ENCODE data around the gene HOMER2. TPM values are rescaled to one million over a fixed set of nuclear protein-coding genes. Genes with fewer than 3 reads are reported as not detected.

Gene HOMER2
- total RNA-seq, 1 donor from 2014 or later: 48.5 TPM

DNA sequence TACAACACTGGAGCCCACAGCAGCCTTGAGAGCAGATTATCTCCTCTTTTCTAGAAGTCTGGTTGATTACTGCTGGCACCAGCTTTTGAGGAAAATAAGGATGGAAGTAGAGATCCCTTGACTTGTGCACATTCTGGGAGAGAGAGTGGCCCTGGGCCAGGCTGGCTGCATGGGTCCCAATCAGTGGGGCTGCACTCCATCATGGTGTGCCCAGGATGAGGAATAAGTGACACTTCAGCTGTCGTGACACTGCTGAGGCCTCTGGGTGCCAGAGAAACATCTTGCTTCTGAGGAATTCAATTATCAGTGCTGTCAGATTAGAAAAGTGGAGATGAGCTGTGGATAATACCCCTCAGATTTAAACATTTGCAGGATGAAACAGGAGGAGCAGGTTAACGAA, 42.6 kb upstream of the HOMER2 start:
- H3K9me3 ChIP-seq (replicated peaks): no peaks in the 10 kb centered on the region
- H3K27me3 ChIP-seq (ENCODE audit: low read depth): no peaks in the 10 kb centered on the region
- H3K4me3 ChIP-seq: no peak overlapping the region
- TF ChIP-seq, protein P1, sequence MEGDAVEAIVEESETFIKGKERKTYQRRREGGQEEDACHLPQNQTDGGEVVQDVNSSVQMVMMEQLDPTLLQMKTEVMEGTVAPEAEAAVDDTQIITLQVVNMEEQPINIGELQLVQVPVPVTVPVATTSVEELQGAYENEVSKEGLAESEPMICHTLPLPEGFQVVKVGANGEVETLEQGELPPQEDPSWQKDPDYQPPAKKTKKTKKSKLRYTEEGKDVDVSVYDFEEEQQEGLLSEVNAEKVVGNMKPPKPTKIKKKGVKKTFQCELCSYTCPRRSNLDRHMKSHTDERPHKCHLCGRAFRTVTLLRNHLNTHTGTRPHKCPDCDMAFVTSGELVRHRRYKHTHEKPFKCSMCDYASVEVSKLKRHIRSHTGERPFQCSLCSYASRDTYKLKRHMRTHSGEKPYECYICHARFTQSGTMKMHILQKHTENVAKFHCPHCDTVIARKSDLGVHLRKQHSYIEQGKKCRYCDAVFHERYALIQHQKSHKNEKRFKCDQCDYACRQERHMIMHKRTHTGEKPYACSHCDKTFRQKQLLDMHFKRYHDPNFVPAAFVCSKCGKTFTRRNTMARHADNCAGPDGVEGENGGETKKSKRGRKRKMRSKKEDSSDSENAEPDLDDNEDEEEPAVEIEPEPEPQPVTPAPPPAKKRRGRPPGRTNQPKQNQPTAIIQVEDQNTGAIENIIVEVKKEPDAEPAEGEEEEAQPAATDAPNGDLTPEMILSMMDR (IDR thresholded peaks at IDR 0.05; ENCODE audit: borderline replicate concordance): no peak
- peaks cover 12% of the 10 kb centered on the region for H3K36me3 ChIP-seq
- peaks cover 4% of the 10 kb centered on the region for H3K4me1 ChIP-seq
- intact Hi-C loops (cut with micrococcal nuclease): no loop called here
- no peak overlapping the region for H3K27ac ChIP-seq (replicated peaks)
- no peak for DNase-seq

DNA sequence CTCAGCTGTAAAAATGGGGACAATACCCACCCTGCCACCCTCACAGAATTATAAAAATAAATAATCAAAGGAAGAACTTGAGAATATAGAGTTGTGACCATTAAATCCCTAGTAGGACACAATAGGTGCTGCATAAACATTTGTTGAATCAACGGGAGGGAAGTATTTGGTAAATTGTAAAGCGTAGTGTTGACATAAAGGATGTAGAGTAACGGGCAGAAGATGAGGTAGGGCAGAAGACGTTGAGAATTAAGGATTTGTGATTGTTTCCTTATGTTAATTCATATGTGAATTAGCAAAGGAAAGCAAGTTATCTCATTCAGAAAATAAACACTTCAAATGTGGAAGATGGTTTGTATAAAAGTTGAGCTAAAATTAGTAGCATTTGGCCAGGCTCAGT, 40.6 kb upstream of the HOMER2 start:
- Histone ChIP-seq H3K27ac (replicated peaks) (no peak overlapping the region), H3K4me1 (no peaks in the 10 kb centered on the region), H3K27me3 (ENCODE audit: low read depth) (no peaks in the 10 kb centered on the region), H3K36me3 (peaks cover 28% of the 10 kb centered on the region), H3K4me3 (no peak overlapping the region), H3K9me3 (replicated peaks) (no peaks in the 10 kb centered on the region)
- intact Hi-C loops (cut with micrococcal nuclease): no loop called here
- TF ChIP-seq, protein P1 (IDR thresholded peaks at IDR 0.05; ENCODE audit: borderline replicate concordance): no peak
- DNase-seq: no peak

DNA sequence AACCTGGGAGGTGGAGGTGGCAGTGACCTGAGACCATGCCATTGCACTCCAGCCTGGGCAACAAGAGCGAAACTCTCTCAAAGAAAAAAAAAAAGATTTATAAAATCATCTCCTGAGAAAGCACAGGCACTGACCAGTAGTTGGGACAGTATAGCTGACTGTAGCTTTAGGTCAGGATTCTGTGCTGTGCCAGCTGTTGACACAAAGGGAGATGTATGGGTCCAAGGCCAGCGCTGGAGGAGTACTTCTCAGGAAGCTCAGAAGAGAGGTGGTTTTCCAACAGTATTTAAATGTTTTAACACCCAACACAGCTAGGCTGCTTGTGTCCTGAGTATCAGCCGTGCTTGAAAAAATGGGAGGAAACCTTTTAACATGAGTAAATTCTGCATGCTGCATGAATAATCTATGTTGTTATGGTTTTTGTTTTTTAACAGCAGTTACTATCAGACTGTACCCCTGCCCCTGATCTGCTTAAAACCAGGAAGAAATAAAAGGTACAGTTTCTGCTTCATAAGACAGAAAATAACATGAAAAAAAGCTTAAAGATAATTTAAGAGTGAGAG, 40.0 kb upstream of the HOMER2 start:
- Histone ChIP-seq H3K27me3 (ENCODE audit: low read depth) (no peaks in the 10 kb centered on the region), H3K4me3 (no peak overlapping the region), H3K9me3 (replicated peaks) (no peaks in the 10 kb centered on the region), H3K36me3 (peaks cover 34% of the 10 kb centered on the region), H3K27ac (replicated peaks) (no peak overlapping the region), H3K4me1 (peaks cover 1% of the 10 kb centered on the region)
- intact Hi-C loops (cut with micrococcal nuclease): no loop called here
- DNase-seq: no peak
- TF ChIP-seq, protein P1 (IDR thresholded peaks at IDR 0.05; ENCODE audit: borderline replicate concordance): no peak

DNA sequence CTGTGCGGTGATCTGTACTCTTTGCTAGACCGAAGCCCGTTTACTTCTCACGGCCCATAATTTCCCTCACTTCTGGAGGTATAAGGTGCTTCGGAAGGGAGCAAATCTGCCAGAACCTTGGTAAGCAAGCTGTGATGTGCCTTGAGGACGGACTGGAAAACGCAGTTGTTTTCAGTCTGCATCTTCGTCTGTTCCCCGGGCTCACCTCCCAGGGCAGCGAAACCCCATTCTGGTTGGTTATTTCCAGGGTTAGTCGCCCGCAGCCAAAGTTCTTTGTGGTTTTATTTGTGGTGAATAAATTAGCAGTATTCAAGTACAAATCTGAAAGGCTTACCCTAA, 33.9 kb upstream of the HOMER2 start:
- no peak for DNase-seq
- Histone ChIP-seq H3K27ac (replicated peaks) (peak overlapping the region; percentile 89), H3K4me3 (peak overlapping the region; percentile 92), H3K27me3 (ENCODE audit: low read depth) (no peaks in the 10 kb centered on the region), H3K9me3 (replicated peaks) (no peaks in the 10 kb centered on the region), H3K4me1 (peaks cover 27% of the 10 kb centered on the region), H3K36me3 (peaks cover 32% of the 10 kb centered on the region)
- TF ChIP-seq, protein P1 (IDR thresholded peaks at IDR 0.05; ENCODE audit: borderline replicate concordance): no peak
- intact Hi-C loops (cut with micrococcal nuclease): no loop called here

DNA sequence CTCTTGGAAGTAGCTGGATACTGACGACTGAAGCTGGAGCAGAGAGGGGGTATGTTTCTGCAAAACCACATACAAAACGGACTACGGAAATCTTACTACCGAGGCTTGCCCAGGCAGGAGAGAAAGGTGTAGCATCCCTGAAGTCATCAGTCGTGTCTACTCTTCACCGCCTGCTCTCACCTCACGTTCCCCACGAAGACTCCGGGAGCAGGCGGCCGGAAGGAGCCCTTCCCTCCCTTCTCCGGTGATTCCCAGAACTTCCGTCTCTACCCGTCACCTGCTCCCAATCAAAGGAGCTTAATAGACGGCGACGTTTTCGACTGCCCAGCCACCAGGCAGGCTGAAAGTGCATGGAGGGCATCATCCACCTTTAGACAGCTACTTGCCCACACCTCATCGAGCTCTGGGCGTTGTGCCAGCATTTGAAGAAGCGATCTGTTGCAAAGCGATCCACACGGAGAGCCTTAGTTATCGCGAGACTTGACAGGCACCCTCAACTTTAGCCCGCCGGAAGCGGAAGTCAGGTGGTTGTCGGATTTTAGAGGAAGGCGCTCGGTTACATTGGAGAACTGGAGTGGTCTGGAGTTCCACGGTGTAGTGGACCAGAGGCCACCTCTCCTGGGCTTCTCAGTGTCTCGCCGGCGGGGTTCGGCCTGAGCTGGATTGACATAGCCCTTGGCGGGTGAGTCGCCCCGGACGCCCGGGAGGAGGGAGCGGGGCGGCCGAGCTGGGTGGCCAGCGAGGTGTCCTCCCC, 33.3 kb upstream of the HOMER2 start, which contains the start of gene RAMAC:
Gene RAMAC, plus strand, starts transcription at position 523 of the 754 bp plus-strand sequence. CDS start 2,809 bp downstream, outside the sequence.
- Histone ChIP-seq H3K9me3 (replicated peaks) (no peaks in the 10 kb centered on the region), H3K4me1 (peaks cover 27% of the 10 kb centered on the region), H3K27ac (replicated peaks) (peak within 1 kb of the TSS; percentile 89), H3K27me3 (ENCODE audit: low read depth) (no peaks in the 10 kb centered on the region), H3K4me3 (peak within 1 kb of the TSS; percentile 92), H3K36me3 (peaks cover 27% of the 10 kb centered on the region)
- intact Hi-C loops (cut with micrococcal nuclease): no loop called here
- TF ChIP-seq, protein P1 (IDR thresholded peaks at IDR 0.05; ENCODE audit: borderline replicate concordance): no peak
- DNase-seq: peak; percentile 90
